ENCODE data around the gene TP63.

Gene TP63

GRCh38 chr3:189683546-189684255 lies 52.5 kb downstream of the TP63 start:
- DNase-seq (ENCODE audit: low spot score): no peak

- DNase-seq (ENCODE audit: low spot score): no peak
Measured at GRCh38 chr3:189684317-189684716, 53.1 kb downstream of the TP63 start.

GRCh38 chr3:189685291-189685690 lies 54.1 kb downstream of the TP63 start:
- no peak for DNase-seq (ENCODE audit: low spot score)

GRCh38 chr3:189685860-189686259 lies 54.7 kb downstream of the TP63 start:
- DNase-seq (ENCODE audit: low spot score): no peak

- no peak for DNase-seq (ENCODE audit: low spot score)
Measured at GRCh38 chr3:189687475-189687874, 56.3 kb downstream of the TP63 start.

- DNase-seq (ENCODE audit: low spot score): no peak
Measured at GRCh38 chr3:189688262-189688661, 57.1 kb downstream of the TP63 start.

GRCh38 chr3:189689625-189690024 lies 58.4 kb downstream of the TP63 start:
- DNase-seq (ENCODE audit: low spot score): no peak

- DNase-seq (ENCODE audit: low spot score): no peak
Measured at GRCh38 chr3:189690237-189690636, 59.0 kb downstream of the TP63 start.

- DNase-seq (ENCODE audit: low spot score): no peak
Measured at GRCh38 chr3:189690672-189691071, 59.5 kb downstream of the TP63 start.

- no peak for DNase-seq (ENCODE audit: low spot score)
Measured at GRCh38 chr3:189695400-189695799, 64.2 kb downstream of the TP63 start.

GRCh38 chr3:189698811-189699210 lies 67.6 kb downstream of the TP63 start:
- no peak for DNase-seq (ENCODE audit: low spot score)

- no peak for DNase-seq (ENCODE audit: low spot score)
Measured at GRCh38 chr3:189699885-189700284, 68.7 kb downstream of the TP63 start.

GRCh38 chr3:189702066-189702646 lies 71.0 kb downstream of the TP63 start:
- no peak for DNase-seq (ENCODE audit: low spot score)

- DNase-seq (ENCODE audit: low spot score): no peak
Measured at GRCh38 chr3:189703865-189704264, 72.7 kb downstream of the TP63 start.

- no peak for DNase-seq (ENCODE audit: low spot score)
Measured at GRCh38 chr3:189708375-189708774, 77.2 kb downstream of the TP63 start.

- no peak for DNase-seq (ENCODE audit: low spot score)
Measured at GRCh38 chr3:189710620-189711402, 79.6 kb downstream of the TP63 start.

GRCh38 chr3:189712906-189713483 lies 81.8 kb downstream of the TP63 start:
- DNase-seq (ENCODE audit: low spot score): no peak

- DNase-seq (ENCODE audit: low spot score): no peak
Measured at GRCh38 chr3:189714991-189715961, 84.1 kb downstream of the TP63 start.

- DNase-seq (ENCODE audit: low spot score): no peak
Measured at GRCh38 chr3:189718215-189718614, 87.0 kb downstream of the TP63 start.

- no peak for DNase-seq (ENCODE audit: low spot score)
Measured at GRCh38 chr3:189720736-189721417, 89.7 kb downstream of the TP63 start.
